ENCODE measurements around the gene NOC2L.

The NOC2L gene

DNA sequence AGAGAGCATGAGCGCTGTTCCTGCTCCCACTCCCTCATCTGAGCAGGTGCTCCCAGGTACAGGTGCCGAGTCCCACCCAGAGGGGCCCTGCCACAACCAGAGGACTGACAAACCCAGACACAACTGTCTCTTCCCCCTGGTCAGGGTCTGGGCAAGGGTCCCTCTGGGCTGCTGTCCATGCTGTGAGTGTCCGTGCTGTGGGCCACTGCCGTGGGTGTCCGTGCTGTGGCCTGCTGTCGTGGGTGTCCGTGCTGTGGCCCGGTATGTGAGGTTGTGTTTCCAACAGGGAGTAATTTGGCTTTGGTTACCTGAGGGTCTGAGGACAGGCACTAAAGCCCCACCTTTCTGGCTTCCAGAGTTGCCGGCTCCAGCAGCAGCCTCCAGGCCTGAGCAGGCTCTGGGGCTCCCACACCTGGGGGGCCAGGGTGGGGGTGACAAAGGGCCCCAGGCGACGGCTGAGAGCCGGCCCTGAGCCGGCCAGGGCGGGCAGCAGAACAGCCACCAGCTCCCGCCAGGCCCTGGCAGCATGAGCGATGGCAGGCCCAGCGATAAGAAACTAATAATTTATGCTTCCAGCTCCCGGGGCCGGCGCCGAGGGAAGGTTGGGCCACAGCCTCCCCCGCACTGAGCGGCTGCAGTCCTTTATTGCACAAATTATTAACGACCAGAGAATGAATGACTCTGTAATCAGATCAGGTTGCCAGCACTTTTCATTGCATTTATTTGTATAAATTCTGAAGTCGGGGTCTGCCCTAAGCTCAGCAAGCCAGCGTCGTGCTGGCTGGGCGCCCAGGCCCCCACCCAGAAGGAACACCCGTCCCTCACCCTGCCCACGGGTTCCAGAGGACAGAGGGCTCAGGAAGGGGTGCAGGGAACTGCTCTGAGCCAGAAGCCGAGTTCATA lies 42.6 kb downstream of the NOC2L start:
- no peak for DNase-seq (ENCODE audit: low spot score)

DNA sequence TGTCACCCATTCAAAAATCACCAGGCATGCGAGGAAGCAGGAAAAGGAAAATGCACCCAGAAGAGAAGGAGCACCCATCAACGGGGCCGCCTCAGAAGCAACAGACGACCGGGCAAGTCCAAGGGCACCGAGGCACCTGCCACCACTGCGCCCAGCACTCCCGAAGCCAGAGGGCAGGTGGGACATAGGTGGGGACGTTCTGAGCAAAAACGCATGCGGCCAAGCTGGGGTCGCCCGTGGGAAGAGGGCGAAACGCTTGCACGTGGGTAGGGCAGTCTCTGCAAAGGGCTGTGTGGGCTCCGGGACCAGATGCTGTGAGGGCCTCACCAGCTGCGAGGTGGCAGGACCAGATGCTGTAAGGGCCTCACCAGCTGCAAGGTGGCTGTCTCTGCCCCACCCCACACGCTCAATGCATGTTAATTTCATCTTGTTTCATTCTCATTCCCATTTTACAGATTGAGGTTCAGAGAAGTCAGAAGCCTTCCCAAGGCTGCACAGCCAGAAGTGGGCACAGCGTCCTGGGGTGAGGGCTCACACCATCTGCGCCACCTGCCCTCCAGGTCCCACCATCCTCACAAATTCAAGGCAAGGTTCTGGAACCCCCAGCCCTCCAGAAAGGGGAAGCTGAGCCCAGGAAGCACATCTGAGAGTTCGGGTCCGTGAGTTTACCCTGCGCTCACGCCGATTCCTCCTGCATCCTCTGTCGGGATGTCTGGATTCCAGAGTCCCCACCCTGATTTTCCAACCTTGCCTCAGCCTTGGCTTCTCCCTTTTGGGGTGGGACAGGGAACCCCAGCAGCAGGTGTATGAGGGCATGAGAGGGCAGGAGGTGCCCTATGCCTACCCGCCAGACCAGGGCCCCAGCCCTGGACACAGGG lies 43.5 kb downstream of the NOC2L start:
- DNase-seq (ENCODE audit: low spot score) = no peak

DNA sequence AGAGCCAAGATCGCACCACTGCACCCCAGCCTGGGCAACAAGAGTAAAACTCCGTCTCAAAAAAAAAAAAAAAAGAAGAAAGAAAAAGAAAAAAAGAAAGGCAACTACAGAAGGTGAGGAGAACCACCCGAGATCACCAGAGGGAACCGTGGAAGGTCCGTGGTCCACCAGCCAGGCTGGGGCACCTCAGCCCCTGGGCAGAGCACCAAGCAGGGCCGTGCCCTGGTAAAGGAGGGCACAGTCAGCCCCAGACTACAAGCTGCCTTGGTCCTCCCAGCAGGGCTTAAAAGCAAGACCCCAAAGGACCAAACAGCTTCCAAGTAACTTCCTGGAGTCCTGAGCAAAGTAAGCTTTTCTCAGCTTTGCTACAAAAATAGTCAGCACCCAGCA lies 44.2 kb downstream of the NOC2L start:
- no peak for DNase-seq (ENCODE audit: low spot score)

DNA sequence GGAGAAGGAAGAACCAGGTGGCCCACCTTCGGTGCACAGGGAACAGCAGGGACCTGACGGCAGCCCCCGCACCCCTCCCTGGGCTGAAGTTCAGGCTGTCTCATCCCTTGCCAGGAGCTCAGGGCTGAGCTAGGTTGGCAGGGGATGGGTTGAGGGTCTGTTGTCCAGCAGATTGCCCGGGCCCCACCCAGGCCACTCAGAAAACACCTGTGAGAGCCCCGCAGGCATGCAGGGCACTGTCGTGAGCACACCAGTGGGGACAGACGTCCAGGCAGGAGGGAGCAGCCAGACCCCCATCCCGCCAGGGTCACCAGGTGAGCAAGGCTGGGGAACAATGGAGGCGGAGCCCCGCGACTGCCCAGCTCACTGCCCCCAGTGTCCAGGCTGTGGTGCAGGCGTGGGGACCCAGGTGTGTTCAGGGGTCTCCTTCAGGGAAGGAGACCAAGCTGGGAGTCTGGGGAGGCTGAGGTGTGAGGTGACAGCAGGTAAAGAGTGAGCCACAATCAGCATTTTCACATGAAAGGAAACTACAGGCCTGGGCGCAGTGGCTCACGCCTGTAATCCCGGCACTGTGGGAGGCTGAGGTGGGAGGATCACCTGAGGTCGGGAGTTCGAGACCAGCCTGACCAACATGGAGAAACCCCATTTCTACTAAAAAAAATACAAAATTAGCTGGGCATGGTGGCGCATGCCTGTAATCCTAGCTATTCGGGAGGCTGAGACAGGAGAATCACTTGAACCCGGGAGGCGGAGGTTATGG lies 44.7 kb downstream of the NOC2L start:
- DNase-seq (ENCODE audit: low spot score) = no peak

DNA sequence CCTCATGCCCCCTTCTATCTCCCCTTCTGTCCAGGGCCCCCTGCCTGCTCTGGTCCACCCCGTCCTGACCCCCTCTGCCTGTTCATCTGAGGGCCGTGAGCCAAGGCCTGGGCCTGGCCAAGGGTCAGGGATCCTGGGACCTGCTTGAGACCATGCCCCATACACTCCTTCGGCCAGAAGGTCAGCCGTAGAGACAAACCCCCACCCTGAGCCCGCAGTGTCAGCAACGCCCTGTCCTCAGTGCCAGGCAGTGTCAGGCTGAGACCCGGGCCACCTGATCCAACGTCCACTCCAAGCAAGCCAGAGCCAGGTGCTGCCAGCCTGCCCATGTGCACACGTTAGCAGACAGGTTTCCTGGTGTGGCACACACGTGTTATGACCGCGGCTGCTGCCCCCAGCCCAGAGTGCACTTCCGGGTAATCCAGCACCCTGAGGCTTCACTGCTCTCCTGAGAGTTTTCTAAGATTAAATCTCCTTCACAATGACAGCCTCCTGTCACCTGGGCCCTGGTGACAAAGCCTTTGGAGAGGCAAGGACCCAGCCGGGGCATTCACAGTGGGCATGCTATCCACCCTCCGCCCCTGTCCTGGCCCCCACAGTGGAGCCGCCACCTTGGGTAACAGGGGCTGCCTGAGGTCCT lies 45.4 kb downstream of the NOC2L start:
- no peak for DNase-seq (ENCODE audit: low spot score)

DNA sequence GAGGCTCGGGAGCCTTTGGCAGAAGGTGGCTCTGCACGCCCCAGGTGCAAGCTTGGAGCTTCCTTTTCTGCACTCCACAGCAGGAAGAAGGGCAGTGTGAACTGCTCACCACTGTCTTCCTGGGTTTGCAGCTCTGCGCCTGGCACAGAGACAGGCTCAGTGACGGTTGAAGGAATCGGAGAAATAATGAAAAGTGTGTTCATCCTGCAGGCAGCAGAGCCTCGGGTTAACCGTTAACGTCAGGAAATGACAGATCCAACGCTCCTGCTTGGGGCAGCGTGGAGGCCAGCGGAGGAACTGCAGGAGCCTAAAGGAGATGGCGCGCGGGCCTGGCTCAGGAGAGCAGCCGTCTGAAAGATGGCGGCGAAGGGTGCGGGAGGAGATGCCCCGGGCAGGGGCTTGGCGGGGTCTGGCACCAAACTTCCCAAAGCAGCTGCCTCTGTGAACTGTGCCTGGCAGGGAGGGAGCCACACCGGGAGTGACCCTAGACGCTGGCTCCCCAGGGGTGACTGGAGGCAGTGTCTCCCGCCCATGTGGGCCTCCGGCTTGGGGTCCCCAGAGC lies 46.2 kb downstream of the NOC2L start:
- no peak for DNase-seq (ENCODE audit: low spot score)

DNA sequence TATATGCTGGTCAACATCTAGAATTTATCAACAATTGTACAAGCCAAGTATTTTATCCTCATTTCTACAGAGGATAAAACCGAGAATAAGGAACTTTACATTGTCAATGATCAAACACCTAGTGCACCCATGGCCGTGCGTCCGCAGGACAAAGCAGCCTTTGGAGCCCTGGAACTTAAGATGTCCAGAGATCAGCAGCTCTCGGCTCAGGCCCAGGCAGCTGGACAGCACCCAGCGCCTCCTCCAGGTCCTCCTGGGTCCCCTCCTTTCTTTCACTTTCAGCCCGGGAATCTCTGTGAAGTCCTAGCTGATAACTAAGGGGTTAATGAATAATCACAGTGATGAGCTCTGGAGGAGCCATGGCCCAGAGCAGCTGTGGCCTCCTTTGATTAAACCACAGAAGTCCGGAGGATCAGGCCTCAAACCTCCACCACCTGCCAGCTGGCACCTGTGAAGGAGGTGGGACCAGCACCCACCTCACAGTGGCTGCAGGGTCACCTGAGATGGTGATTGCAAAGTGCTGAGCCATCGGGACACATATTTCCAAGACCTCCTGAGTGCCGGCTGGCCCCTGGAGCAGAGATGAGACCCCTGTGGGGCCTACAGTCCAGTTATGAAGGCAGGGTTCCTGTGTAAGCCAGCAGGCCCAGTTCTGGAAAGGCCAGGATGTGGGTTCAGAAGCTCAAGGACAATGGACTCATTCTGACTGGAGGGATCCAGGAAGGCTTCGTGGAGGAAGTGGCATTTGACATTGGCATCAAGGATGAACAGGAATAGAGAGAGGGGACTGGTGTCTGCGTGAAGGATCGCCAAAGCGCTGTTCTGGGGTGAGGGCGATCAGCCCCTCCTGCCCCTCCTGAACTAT lies 46.9 kb downstream of the NOC2L start:
- DNase-seq (ENCODE audit: low spot score) = no peak

DNA sequence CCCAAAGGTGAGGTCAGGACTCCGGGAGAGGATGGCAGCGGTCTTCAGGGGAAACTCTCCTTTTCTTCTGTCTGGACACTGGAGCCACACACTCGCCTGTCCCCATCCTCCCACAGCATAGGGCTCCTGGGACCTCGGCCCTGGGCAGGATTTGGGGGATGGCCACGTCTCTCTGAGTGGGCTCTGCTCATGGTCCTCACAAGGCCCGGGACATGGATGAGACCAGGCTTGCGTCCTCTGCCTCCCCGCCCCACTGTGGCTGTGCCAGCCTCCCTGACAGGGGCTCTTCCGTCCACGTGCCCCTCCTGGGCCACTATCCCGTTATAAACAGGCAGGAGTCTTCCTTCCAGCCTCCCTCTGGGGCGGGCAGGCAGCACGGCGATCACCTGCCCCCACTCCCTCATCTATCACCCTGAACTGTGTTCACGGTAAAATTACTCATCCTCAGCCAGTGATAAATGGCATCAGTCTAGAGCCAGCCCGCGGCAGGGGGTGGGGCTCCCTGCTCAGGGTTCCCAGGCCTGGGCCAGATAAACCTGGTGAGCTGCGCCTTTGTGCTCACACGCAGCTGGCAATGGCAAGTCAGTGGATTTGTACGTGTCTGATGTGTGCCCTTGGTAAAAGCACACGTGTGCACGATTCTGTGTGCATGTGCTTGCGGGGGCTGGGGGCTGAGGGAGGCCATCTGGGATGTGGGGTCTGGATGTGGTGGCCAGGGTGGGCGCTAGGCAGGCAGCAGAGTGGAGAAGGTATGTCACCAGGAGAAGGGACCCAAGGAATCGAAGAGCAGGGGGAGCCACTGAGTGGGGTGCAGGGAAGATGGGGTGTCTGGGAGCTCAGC lies 48.0 kb downstream of the NOC2L start:
- no peak for DNase-seq (ENCODE audit: low spot score)

DNA sequence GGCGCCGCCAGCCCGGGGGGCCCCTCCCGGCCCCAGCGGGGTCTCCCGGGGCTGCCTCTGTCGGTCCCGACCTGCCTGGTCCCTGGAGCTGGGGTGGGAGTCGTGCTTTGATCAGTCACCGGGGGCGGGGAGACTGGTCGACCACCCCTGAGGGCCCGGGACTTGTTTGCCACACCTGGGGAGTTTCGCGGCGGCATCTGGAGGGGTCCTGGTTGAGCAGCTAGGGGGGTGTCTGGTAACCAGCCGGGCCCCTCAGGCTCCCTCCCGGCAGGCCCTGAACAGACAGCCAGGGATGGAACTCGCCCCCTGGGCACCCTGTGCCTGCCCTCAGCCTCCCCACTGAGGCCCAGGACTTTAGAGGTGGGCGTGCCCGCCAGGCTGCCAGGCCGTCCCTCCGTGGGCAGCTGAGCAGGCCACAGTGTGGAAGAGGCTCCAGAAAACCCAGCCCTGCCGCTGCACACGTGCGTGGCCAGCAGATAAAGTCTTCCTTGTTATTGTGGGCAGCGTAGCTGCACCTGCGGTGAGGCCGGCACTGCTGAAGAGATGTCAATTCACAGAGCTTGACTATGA lies 48.7 kb downstream of the NOC2L start:
- DNase-seq (ENCODE audit: low spot score) = no peak

DNA sequence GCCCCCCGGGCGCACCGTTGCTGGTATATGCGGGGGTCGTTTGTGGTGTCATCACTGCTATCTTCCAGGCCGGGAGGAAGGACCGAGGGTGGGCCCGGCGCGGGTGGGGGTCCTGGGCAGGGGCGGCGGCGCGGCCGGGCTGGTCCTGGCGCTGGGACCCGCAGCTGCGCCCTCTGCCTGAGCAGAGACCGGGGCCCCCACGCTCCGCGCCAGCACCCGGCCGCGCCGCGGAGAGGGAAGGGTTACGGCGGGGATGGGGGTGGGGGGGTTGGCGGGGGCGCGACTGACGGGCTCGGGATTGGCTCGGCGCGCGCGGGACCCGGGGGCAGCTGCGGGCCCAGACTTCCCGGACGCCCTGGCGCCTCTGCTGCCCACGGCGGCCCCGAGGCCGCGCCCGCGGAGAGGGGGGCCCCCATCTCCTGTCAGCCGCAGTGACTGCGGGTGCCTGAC lies 49.2 kb downstream of the NOC2L start:
- DNase-seq (ENCODE audit: low spot score) = no peak

DNA sequence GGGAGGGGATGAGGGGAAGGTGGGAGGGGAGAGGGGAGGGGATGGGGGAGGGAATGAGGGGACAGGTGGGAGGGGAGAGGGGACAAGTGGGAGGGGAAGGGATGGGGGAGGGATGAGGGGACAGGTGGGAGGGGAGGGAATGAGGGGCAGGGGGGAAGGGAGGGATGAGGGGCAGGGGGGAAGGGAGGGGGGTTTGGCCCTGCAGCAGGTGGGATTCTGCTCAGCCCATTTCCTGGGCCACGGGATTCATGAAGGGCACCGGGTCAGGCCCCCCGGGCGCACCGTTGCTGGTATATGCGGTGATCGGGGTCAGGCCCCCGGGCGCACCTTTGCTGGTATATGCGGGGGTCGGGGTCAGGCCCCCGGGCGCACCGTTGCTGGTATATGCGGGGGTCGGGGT lies 50.4 kb downstream of the NOC2L start:
- no peak for DNase-seq (ENCODE audit: low spot score)

DNA sequence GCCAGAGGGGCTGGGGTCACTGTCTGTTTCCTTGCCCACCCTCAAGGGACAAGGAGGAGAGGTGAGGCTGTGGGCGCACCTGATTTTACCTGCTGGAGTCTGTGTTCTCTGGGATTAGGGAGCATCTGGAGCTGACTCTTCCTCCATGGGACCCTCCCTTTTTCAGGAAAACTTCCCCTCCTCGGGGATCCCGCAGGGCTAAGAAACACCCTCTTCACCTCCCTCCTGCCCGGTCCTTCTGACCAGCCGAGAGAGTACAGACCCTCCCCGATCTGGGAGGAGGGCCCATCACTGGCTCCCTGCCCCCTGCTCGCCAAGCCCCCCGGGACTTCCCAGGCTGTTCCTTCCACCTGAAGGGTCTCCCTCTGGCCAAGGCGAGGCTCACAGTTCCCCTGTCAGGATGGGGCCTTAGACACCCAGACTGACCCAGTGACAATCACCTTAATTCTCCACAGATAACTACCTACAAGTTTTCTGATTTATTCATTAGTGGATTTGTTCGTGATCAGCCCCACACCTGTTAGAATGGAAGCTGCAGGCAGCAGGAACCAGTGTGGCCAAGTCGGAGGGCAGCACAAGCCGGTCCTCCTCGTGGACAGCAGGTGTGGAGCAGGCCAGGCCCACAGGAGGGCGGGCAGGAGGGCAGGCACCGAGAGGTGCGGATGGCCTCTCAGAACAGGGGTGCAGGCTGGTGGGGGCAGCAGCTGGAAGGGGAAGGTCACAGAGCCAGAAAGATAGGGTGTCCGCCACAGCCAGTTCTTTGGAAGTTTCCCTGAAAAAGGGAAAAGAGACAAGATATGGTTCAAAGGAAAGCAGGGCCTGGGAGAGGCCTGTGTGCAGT lies 51.2 kb downstream of the NOC2L start:
- DNase-seq (ENCODE audit: low spot score) = no peak

DNA sequence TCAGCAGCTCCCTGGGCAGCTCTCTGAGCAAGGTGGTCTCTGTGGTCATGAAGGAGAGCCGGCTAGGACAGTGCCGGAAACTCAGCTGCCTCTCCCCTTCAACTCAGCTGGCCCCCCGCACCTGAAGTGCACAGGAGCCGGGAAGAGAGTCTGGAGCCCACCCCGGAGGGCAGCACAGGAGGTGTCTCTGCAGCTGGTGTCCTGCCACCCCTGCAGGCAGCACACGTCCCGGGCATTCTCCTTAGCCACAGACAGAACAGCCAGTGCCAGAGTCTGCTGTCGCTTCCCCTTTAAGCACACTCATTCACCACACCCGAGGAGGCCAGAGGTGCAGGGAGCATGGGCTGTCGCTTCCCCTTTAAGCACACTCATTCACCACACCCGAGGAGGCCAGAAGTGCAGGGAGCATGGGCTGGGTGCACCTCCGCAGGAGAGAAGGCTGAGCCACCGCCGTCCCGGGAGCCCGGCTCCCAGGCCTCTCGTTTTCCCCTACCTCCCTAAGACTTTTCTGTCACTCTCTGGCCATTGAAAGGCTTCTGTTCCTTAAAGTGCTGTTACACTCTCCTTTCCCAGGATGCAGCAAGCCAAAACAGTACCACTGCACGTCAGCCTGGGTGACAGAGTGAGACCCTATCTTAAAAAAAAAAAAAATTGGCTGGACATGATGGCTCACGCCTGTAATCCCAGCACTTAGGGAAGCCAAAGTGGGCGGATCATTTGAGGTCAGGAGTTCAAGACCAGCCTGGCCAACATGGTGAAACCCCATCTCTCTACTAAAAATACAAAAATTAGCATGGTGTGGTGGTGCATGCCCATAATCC lies 52.2 kb downstream of the NOC2L start:
- no peak for DNase-seq (ENCODE audit: low spot score)

DNA sequence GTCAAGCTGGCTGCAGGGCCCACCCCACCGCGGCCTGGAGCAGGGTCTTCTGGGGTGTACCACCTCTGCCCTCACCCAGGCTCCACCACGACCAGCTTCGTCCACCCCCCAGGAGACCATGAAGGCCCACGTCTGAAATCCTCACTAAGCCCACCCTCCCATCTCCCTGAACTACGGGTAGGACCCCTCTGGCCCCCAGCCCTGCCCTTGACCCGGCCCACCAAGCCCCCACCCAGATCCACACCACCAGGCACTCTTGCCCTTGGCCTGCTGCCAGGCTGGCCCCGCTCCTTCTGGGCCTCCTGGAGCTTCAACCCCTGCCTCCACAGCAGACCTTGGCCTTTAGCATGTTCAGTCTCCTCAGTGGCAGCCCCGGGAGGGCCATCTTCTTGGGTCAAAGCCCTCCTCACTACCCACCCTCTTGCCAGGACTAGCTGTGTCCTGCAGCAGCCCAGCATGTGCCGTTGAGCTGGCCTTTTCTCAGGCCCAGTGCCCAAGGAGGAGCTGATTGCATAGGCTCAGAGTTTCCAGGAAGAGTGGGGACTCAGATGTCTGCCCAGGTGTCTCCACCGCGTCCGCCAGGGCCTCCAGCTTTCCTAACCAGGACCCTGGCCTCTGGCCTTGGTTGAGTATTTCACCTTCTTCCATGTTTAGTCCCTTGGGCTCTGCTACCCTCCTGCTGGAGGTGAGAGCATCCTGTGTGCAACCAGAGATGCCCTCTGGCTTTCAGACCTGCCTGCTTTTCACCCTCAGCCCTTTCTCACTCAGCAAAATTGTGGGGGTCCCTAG lies 53.1 kb downstream of the NOC2L start:
- no peak for DNase-seq (ENCODE audit: low spot score)

DNA sequence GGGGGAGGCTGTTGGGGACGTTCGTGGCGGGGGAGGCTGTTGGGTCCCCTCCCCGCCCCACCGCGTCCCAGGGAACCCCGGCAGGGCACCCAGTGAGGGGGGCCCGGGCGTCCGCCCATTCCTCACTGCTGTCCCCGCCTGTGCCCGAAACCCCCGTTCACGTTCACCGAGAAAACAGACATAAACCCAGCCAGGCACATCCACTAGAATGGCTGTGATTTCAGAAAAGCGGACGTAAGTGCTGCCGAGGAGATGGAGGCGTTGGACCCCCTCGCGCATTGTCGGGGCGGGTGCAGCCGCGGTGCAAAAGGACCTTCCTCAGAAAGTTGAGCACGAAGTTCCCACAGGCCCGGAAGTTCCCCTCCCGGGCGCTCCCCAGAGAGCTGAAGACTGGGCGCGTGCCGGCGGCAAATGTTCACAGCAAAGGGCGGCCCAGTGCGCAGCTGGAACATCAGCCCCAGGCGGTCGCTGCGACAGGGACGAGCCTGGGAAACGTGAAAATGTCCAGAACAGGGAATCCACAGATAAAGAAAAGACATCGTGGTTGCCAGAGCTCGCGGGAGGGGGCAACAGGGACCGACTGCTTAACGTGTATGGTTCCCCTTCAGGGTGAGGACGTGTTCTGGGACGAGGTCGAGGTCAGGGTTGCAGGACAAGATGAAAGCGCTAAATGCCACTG lies 53.8 kb downstream of the NOC2L start:
- DNase-seq (ENCODE audit: low spot score) = no peak

All from pons (tissue), 1 donor.